Osteocyte (in vitro differentiated cells): ENCODE measurements around the gene GGPS1. TPM values are rescaled to one million over a fixed set of nuclear protein-coding genes. Genes with fewer than 3 reads are reported as not detected.
"Not testable (repeated sequence)": the region's sequence is repeated elsewhere in the genome, so short reads cannot be mapped to it uniquely, and the experiment has no call there.

Experiments
- DNase-seq: peaks from one replicate; pipeline ENCODE4 v3.0.0; 2021; ENCODE audit warnings: mixed read lengths; ENCODE audit not compliant: unreplicated experiment; ENCODE audit errors: extremely low spot score
- H3K27ac Mint-ChIP-seq: one replicate; pipeline ENCODE4 v1.8.0; 2021; ENCODE audit warnings: mild to moderate bottlenecking, mixed read lengths; ENCODE audit not compliant: unreplicated experiment
- H3K27me3 Mint-ChIP-seq: one replicate; pipeline ENCODE4 v1.8.0; 2021; ENCODE audit warnings: mixed read lengths; ENCODE audit not compliant: unreplicated experiment
- H3K36me3 Mint-ChIP-seq: one replicate; pipeline ENCODE4 v1.8.0; 2021; ENCODE audit warnings: mixed read lengths; ENCODE audit not compliant: unreplicated experiment
- H3K4me1 Mint-ChIP-seq: one replicate; pipeline ENCODE4 v1.8.0; 2021; ENCODE audit warnings: mixed read lengths; ENCODE audit not compliant: unreplicated experiment
- H3K4me3 Mint-ChIP-seq: one replicate; pipeline ENCODE4 v1.8.0; 2021; ENCODE audit warnings: mild to moderate bottlenecking, moderate library complexity, mixed read lengths; ENCODE audit not compliant: unreplicated experiment
- H3K9me3 Mint-ChIP-seq: one replicate; pipeline ENCODE4 v1.8.0; 2021; ENCODE audit warnings: mixed read lengths; ENCODE audit not compliant: unreplicated experiment
- CTCF ChIP-seq: fragments of 200-600 bp; sonication (generic); IDR thresholded peaks from 2 replicates; pipeline ENCODE4 v1.5.0; 2021; ENCODE audit warnings: antibody characterized with exemption, mild to moderate bottlenecking, moderate library complexity
- total RNA-seq: library from RNA; stranded (reverse); gene quantifications from 2 replicates; pipeline ENCODE4 v1.2.1, GENCODE V29; 2021

GGPS1 gene
- total RNA-seq, 1 donor from 2014 or later, result 37.1 TPM

GRCh38 chr1:235351898-235352297 is 23.5 kb downstream of the GGPS1 start:
- H3K9me3 Mint-ChIP-seq, result no peaks in the 10 kb centered on the region
- no peak for TF ChIP-seq CTCF
- no peaks in the 10 kb centered on the region for H3K27me3 Mint-ChIP-seq
- no peak overlapping the region for H3K27ac Mint-ChIP-seq
- peaks cover 2% of the 10 kb centered on the region for H3K36me3 Mint-ChIP-seq
- H3K4me1 Mint-ChIP-seq, result no peaks in the 10 kb centered on the region
- DNase-seq, result no peak
- no peak overlapping the region for H3K4me3 Mint-ChIP-seq

GRCh38 chr1:235357485-235358373 is 29.4 kb downstream of the GGPS1 start:
- Mint-ChIP-seq H3K4me1 (peaks cover 7% of the 10 kb centered on the region), H3K27ac (no peak overlapping the region), H3K4me3 (no peak overlapping the region), H3K36me3 (no peaks in the 10 kb centered on the region), H3K9me3 (no peaks in the 10 kb centered on the region), H3K27me3 (no peaks in the 10 kb centered on the region)
- no peak for TF ChIP-seq CTCF
- no peak for DNase-seq

GRCh38 chr1:235358899-235359298 is 30.5 kb downstream of the GGPS1 start:
- Mint-ChIP-seq H3K9me3 (no peaks in the 10 kb centered on the region), H3K27ac (no peak overlapping the region), H3K4me3 (no peak overlapping the region), H3K27me3 (no peaks in the 10 kb centered on the region), H3K36me3 (no peaks in the 10 kb centered on the region), H3K4me1 (peaks cover 7% of the 10 kb centered on the region)
- no peak for TF ChIP-seq CTCF
- DNase-seq, result no peak

- peaks cover 23% of the 10 kb centered on the region for H3K4me1 Mint-ChIP-seq
- not testable (repeated sequence) for DNase-seq, H3K9me3 Mint-ChIP-seq, H3K27ac Mint-ChIP-seq, H3K4me3 Mint-ChIP-seq, H3K36me3 Mint-ChIP-seq, H3K27me3 Mint-ChIP-seq
These were observed 35.8 kb downstream of the GGPS1 start for GRCh38 chr1:235364189-235364588.

GRCh38 chr1:235366286-235366685 is 37.9 kb downstream of the GGPS1 start:
- TF ChIP-seq CTCF, result no peak
- peaks cover 5% of the 10 kb centered on the region for H3K36me3 Mint-ChIP-seq
- peaks cover 27% of the 10 kb centered on the region for H3K4me1 Mint-ChIP-seq
- H3K27me3 Mint-ChIP-seq, result no peaks in the 10 kb centered on the region
- no peaks in the 10 kb centered on the region for H3K9me3 Mint-ChIP-seq
- H3K4me3 Mint-ChIP-seq, result peak overlapping the region; percentile 60
- DNase-seq, result no peak
- peak overlapping the region; percentile 35 for H3K27ac Mint-ChIP-seq
